HEK293 (cell line): ENCODE measurements around the gene KIAA1191.

Experiments
- CTCF ChIA-PET: fragments of 350-600 bp; formaldehyde crosslinking; extraction: SDS; loops from one replicate; lab custom pipeline; 2021; ENCODE audit warnings: antibody characterized with exemption; lab: Yijun Ruan, JAX
- POLR2A ChIA-PET: fragments of 300-600 bp; formaldehyde crosslinking; extraction: SDS; loops from one replicate; lab custom pipeline; 2020; ENCODE audit warnings: antibody characterized with exemption, inconsistent platforms; lab: Yijun Ruan, JAX
- H3K27ac ChIP-seq: fragments of 200-500 bp; sonication (Bioruptor generic); 2 replicates; pipeline ENCODE4 v1.5.1; 2014; ENCODE audit warnings: low read depth, low read length, control low read depth, inconsistent platforms; ENCODE audit errors: extremely low read depth
- H3K36me3 ChIP-seq, 2 experiments: fragments of 200-500 bp in 1 of 2; sonication (Bioruptor generic) in 1 of 2; 1 replicate in 1 of 2; 2 replicates in 1 of 2; pipeline ENCODE4 v1.5.1; 2014 to 2017; ENCODE audit warnings: inconsistent platforms in 2 of 2, low read length in 2 of 2; ENCODE audit not compliant: control insufficient read depth in 2 of 2, insufficient read depth in 1 of 2
- H3K4me1 ChIP-seq: fragments of 200-500 bp; sonication (Bioruptor generic); 2 replicates; pipeline ENCODE4 v1.5.1; 2014; ENCODE audit warnings: mild to moderate bottlenecking, low read length, inconsistent platforms; ENCODE audit not compliant: control insufficient read depth, insufficient read depth
- H3K4me3 ChIP-seq: 2 replicates; pipeline ENCODE4 v1.5.1; 2011; ENCODE audit warnings: low read depth, mild to moderate bottlenecking, control low read depth, low read length, moderate library complexity
- H3K9me3 ChIP-seq: fragments of 200-500 bp; sonication (Bioruptor generic); 2 replicates; pipeline ENCODE4 v1.5.1; 2014; ENCODE audit warnings: low read depth, low read length, inconsistent platforms; ENCODE audit not compliant: control insufficient read depth, insufficient read depth
- KLF7 ChIP-seq: fragments of 450-650 bp; formaldehyde crosslinking; IDR thresholded peaks from 2 replicates; pipeline ENCODE4 v1.5.1; 2016; ENCODE audit warnings: missing biosample characterization, missing genetic modification characterization, borderline replicate concordance
- MEIS1 ChIP-seq: sonication (generic); formaldehyde crosslinking; IDR thresholded peaks from 2 replicates; pipeline ENCODE4 v1.8.1; 2022; ENCODE audit warnings: missing genetic modification reagents, mild to moderate bottlenecking, borderline replicate concordance
- SCRT2 ChIP-seq: fragments of 450-650 bp; formaldehyde crosslinking; IDR thresholded peaks from 2 replicates; pipeline ENCODE4 v1.5.1; 2016; ENCODE audit warnings: missing biosample characterization, missing genetic modification characterization
- SETDB1 ChIP-seq: IDR thresholded peaks from one replicate; pipeline ENCODE4 v1.6.1; 2017; ENCODE audit warnings: mild to moderate bottlenecking, low read length, moderate library complexity, mixed read lengths; ENCODE audit not compliant: insufficient read length
- ZBTB20 ChIP-seq: fragments of 450-650 bp; formaldehyde crosslinking; IDR thresholded peaks from 2 replicates; pipeline ENCODE4 v1.5.1; 2016; ENCODE audit warnings: missing biosample characterization, missing genetic modification characterization
- ZIC2 ChIP-seq: fragments of 450-650 bp; formaldehyde crosslinking; IDR thresholded peaks from 2 replicates; pipeline ENCODE4 v1.5.1; 2016; ENCODE audit warnings: missing biosample characterization, missing genetic modification characterization
- ZNF140 ChIP-seq: fragments of 450-650 bp; formaldehyde crosslinking; IDR thresholded peaks from 2 replicates; pipeline ENCODE4 v1.5.1; 2016; ENCODE audit warnings: missing biosample characterization, missing genetic modification characterization
- ZNF169 ChIP-seq: fragments of 450-650 bp; formaldehyde crosslinking; IDR thresholded peaks from 2 replicates; pipeline ENCODE4 v1.5.1; 2016; ENCODE audit warnings: missing biosample characterization, missing genetic modification characterization
- ZNF184 ChIP-seq: fragments of 450-650 bp; IDR thresholded peaks from 2 replicates; pipeline ENCODE4 v1.5.1; 2018; ENCODE audit warnings: missing biosample characterization, mild to moderate bottlenecking, missing genetic modification characterization
- ZNF2 ChIP-seq: fragments of 450-650 bp; formaldehyde crosslinking; IDR thresholded peaks from 2 replicates; pipeline ENCODE4 v1.5.1; 2016; ENCODE audit warnings: missing biosample characterization, missing genetic modification characterization
- ZNF214 ChIP-seq: fragments of 450-650 bp; formaldehyde crosslinking; IDR thresholded peaks from 2 replicates; pipeline ENCODE4 v1.5.1; 2017; ENCODE audit warnings: missing biosample characterization, mild to moderate bottlenecking, missing genetic modification characterization, borderline replicate concordance
- ZNF266 ChIP-seq: fragments of 450-650 bp; formaldehyde crosslinking; IDR thresholded peaks from 2 replicates; pipeline ENCODE4 v1.5.1; 2016; ENCODE audit warnings: missing biosample characterization, missing genetic modification characterization, low read depth
- ZNF335 ChIP-seq: fragments of 450-650 bp; formaldehyde crosslinking; conservative IDR thresholded peaks from 2 replicates; pipeline ENCODE4 v1.5.1; 2016; ENCODE audit warnings: missing biosample characterization, missing genetic modification characterization
- ZNF433 ChIP-seq: fragments of 450-650 bp; formaldehyde crosslinking; IDR thresholded peaks from 2 replicates; pipeline ENCODE4 v1.5.1; 2016; ENCODE audit warnings: missing biosample characterization, missing genetic modification characterization, low read depth
- ZNF501 ChIP-seq: fragments of 450-650 bp; formaldehyde crosslinking; IDR thresholded peaks from 2 replicates; pipeline ENCODE4 v1.5.1; 2016; ENCODE audit warnings: missing biosample characterization, missing genetic modification characterization
- ZNF555 ChIP-seq: fragments of 450-650 bp; formaldehyde crosslinking; conservative IDR thresholded peaks from 2 replicates; pipeline ENCODE4 v1.5.1; 2017; ENCODE audit warnings: missing biosample characterization, mild to moderate bottlenecking, missing genetic modification characterization, inconsistent platforms
- ZNF629 ChIP-seq: fragments of 450-650 bp; formaldehyde crosslinking; IDR thresholded peaks from 2 replicates; pipeline ENCODE4 v1.5.1; 2017; ENCODE audit warnings: missing biosample characterization, missing genetic modification characterization
- ZNF670 ChIP-seq: fragments of 450-650 bp; formaldehyde crosslinking; IDR thresholded peaks from 2 replicates; pipeline ENCODE4 v1.5.1; 2016; ENCODE audit warnings: missing biosample characterization, missing genetic modification characterization, low read depth
- ZNF677 ChIP-seq: fragments of 450-650 bp; IDR thresholded peaks from 2 replicates; pipeline ENCODE4 v1.5.0; 2018; ENCODE audit warnings: missing biosample characterization, mild to moderate bottlenecking, missing genetic modification characterization, moderate library complexity
- TF ChIP-seq, protein P1 (sequence below): fragments of 450-650 bp; formaldehyde crosslinking; IDR thresholded peaks from 2 replicates; pipeline ENCODE4 v1.5.1; 2016; ENCODE audit warnings: missing biosample characterization, missing genetic modification characterization
- TF ChIP-seq, protein P2 (sequence below): fragments of 450-650 bp; formaldehyde crosslinking; IDR thresholded peaks from 2 replicates; pipeline ENCODE4 v1.5.1; 2017; ENCODE audit warnings: missing biosample characterization, missing genetic modification characterization
- TF ChIP-seq, protein P3 (sequence below): fragments of 450-650 bp; formaldehyde crosslinking; IDR thresholded peaks from 2 replicates; pipeline ENCODE4 v1.5.1; 2016; ENCODE audit warnings: missing biosample characterization, missing genetic modification characterization
- TF ChIP-seq, protein P4 (sequence below): fragments of 450-650 bp; formaldehyde crosslinking; IDR thresholded peaks from 2 replicates; pipeline ENCODE4 v1.5.1; 2016; ENCODE audit warnings: missing biosample characterization, missing genetic modification characterization
- TF ChIP-seq, protein P5 (sequence below): fragments of 450-650 bp; formaldehyde crosslinking; IDR thresholded peaks from 2 replicates; pipeline ENCODE4 v1.5.1; 2016; ENCODE audit warnings: missing biosample characterization, missing genetic modification characterization

KIAA1191 gene

DNA sequence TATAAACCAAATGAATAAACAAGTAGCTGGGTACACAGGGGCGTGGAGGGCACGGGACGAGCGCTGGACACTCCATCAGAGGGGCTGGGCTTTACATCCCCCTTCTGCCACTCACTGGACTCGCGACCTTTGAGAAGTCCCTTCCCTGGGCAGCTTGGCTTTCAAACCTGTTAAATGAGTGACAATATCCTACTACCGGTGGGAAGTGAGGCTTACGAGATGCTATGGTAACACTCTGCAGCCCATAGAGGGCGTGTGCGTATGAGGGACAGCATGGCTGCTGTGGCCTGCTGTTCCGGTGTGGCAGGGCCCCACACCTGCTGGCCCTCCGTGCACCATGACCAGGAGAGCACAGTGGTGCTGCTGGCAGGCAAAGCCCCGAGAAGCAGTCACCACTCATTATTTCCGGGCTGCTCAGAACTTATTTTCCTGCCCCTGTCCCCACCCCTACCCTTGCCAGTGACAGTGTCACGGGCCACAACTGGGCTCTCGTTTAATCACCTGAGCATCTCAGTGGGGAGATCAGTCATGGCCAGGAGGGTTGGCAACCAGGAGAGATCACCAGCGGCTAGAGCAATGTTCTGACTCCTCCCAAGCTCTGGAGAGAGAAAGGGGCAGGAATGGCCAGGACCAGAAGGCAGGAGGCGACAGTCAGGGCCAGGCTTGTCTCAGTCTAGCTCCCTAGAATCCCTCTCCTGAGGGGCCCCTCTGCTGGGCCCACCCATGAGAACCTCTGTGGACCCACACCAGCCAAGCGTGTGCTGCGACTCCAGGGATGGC lies 44.3 kb upstream of the KIAA1191 start:
- H3K36me3 ChIP-seq: peaks cover 8 to 39% of the 10 kb centered on the region in 2 experiments; a peak in 2 of 3 replicates
- H3K4me1 ChIP-seq: no peaks in the 10 kb centered on the region
- no peaks in the 10 kb centered on the region for H3K9me3 ChIP-seq
- no peak overlapping the region for H3K27ac ChIP-seq
- TF ChIP-seq, protein P1, sequence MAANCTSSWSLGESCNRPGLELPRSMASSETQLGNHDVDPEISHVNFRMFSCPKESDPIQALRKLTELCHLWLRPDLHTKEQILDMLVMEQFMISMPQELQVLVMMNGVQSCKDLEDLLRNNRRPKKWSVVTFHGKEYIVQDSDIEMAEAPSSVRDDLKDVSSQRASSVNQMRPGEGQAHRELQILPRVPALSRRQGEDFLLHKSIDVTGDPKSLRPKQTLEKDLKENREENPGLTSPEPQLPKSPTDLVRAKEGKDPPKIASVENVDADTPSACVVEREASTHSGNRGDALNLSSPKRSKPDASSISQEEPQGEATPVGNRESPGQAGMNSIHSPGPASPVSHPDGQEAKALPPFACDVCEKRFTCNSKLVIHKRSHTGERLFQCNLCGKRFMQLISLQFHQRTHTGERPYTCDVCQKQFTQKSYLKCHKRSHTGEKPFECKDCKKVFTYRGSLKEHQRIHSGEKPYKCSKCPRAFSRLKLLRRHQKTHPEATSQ (tag by site-specific recombination): no peak
- TF ChIP-seq ZNF2 (tag by site-specific recombination) (peak; percentile 73), ZIC2 (tag by site-specific recombination) (peak; percentile 21; the same call in 1 of the 2 replicates), MEIS1 (CRISPR knock-in tag) (no peak), ZNF670 (tag by site-specific recombination) (no peak), ZNF169 (tag by site-specific recombination) (no peak)
- TF ChIP-seq, protein P2, sequence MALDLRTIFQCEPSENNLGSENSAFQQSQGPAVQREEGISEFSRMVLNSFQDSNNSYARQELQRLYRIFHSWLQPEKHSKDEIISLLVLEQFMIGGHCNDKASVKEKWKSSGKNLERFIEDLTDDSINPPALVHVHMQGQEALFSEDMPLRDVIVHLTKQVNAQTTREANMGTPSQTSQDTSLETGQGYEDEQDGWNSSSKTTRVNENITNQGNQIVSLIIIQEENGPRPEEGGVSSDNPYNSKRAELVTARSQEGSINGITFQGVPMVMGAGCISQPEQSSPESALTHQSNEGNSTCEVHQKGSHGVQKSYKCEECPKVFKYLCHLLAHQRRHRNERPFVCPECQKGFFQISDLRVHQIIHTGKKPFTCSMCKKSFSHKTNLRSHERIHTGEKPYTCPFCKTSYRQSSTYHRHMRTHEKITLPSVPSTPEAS (tag by site-specific recombination): no peak
- TF ChIP-seq, protein P3, sequence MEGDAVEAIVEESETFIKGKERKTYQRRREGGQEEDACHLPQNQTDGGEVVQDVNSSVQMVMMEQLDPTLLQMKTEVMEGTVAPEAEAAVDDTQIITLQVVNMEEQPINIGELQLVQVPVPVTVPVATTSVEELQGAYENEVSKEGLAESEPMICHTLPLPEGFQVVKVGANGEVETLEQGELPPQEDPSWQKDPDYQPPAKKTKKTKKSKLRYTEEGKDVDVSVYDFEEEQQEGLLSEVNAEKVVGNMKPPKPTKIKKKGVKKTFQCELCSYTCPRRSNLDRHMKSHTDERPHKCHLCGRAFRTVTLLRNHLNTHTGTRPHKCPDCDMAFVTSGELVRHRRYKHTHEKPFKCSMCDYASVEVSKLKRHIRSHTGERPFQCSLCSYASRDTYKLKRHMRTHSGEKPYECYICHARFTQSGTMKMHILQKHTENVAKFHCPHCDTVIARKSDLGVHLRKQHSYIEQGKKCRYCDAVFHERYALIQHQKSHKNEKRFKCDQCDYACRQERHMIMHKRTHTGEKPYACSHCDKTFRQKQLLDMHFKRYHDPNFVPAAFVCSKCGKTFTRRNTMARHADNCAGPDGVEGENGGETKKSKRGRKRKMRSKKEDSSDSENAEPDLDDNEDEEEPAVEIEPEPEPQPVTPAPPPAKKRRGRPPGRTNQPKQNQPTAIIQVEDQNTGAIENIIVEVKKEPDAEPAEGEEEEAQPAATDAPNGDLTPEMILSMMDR: peak; percentile 17; the same call in 1 of the 2 replicates
- CTCF ChIA-PET: interaction anchor here (0.6 to 1.0 kb wide), 5 partner anchors 11 to 247 kb away, joined by 3 to 7 read pairs (median 3); no protein-coding TSS in a partner anchor
- POLR2A ChIA-PET: interaction anchor here (1.5 kb wide), 1 partner anchor 10 kb away, joined by 3 read pairs; no protein-coding TSS in a partner anchor
- H3K4me3 ChIP-seq: no peak overlapping the region

DNA sequence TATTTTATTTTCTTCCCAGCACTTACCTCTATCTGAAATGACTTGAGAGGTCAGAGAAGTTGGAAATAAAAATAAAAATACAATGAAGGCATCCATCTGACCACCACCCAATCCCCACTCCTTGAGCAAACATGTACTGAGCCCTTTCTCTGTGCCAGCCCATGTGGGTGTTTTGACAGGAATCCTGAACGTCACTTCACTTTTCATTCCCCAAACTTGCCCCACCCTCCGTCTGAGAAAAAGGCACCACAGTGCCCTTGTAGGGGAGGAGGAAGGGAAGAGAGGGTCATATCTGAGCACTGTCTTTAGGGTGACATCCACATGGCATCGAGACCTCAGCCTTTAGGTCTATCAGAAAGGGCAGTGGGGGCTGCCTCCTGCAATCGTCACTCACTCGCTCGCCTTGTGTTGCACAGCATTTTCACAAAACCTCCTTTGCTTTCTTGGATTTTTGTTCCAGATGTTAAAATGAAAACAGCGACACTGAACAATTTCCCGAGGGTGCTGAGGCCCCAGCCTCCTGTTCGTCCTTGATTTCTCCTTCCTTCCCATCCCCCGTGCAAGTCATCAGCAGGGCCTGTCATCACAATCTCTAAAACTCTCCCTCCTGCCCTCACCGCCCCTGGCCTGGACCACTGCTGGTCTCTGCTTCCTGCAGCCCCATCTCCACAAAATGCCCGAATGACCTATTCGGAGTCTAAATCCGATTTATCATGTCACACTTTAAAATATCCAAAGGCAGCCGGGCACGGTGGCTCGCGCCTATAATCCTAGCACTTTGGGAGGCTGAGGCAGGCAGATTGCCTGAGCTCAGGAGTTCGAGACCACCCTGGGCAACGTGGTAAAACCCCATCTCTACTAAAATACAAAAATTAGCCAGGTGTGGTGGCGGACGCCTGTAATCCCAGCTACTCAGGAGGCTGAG lies 40.0 kb upstream of the KIAA1191 start:
- H3K9me3 ChIP-seq: no peaks in the 10 kb centered on the region
- H3K4me3 ChIP-seq: no peak overlapping the region
- no peaks in the 10 kb centered on the region for H3K4me1 ChIP-seq
- ChIA-PET CTCF (no interaction called here), POLR2A (interaction anchor here (0.6 kb wide), 1 partner anchor 10 kb away, joined by 3 read pairs; no protein-coding TSS in a partner anchor)
- H3K36me3 ChIP-seq: peaks cover 0 to 19% of the 10 kb centered on the region in 2 experiments; a peak in 2 of 3 replicates
- H3K27ac ChIP-seq: no peak overlapping the region
- TF ChIP-seq ZNF266 (tag by site-specific recombination) (no peak), ZNF677 (tag by site-specific recombination) (no peak), ZNF140 (no peak), ZNF335 (tag by site-specific recombination) (no peak), ZNF433 (no peak), ZNF555 (tag by site-specific recombination) (no peak), ZNF184 (tag by site-specific recombination) (no peak), ZNF214 (no peak), ZIC2 (tag by site-specific recombination) (no peak), KLF7 (no peak), SETDB1 (no peak), ZNF629 (tag by site-specific recombination) (no peak), ZBTB20 (tag by site-specific recombination) (no peak), ZNF501 (tag by site-specific recombination) (no peak), SCRT2 (tag by site-specific recombination) (no peak)
- TF ChIP-seq, protein P4, sequence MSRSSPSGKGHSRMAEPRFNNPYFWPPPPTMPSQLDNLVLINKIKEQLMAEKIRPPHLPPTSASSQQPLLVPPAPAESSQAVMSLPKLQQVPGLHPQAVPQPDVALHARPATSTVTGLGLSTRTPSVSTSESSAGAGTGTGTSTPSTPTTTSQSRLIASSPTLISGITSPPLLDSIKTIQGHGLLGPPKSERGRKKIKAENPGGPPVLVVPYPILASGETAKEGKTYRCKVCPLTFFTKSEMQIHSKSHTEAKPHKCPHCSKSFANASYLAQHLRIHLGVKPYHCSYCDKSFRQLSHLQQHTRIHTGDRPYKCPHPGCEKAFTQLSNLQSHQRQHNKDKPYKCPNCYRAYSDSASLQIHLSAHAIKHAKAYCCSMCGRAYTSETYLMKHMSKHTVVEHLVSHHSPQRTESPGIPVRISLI: no peak
- TF ChIP-seq, protein P5, sequence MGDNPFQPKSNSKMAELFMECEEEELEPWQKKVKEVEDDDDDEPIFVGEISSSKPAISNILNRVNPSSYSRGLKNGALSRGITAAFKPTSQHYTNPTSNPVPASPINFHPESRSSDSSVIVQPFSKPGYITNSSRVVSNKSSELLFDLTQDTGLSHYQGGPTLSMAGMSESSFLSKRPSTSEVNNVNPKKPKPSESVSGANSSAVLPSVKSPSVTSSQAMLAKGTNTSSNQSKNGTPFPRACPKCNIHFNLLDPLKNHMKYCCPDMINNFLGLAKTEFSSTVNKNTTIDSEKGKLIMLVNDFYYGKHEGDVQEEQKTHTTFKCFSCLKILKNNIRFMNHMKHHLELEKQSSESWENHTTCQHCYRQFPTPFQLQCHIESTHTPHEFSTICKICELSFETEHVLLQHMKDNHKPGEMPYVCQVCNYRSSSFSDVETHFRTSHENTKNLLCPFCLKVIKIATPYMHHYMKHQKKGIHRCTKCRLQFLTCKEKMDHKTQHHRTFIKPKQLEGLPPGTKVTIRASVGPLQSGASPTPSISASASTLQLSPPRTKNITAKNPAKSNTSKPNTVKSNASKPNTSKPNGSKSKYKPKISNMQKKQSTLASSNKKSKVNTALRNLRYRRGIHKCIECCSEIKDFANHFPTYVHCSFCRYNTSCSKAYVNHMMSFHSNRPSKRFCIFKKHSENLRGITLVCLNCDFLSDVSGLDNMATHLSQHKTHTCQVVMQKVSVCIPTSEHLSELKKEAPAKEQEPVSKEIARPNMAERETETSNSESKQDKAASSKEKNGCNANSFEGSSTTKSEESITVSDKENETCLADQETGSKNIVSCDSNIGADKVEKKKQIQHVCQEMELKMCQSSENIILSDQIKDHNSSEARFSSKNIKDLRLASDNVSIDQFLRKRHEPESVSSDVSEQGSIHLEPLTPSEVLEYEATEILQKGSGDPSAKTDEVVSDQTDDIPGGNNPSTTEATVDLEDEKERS (tag by site-specific recombination): no peak
